Neuron (in vitro differentiated cells): ENCODE measurements around the gene LAPTM4A.

Experiments used
- H2AFZ ChIP-seq: one replicate; pipeline ENCODE4 v1.6.1; 2013; ENCODE audit warnings: low read depth, mild to moderate bottlenecking, inconsistent platforms, low read length, moderate library complexity
- H3K27me3 ChIP-seq: one replicate; pipeline ENCODE4 v1.6.1; 2013; ENCODE audit warnings: low read length; ENCODE audit not compliant: insufficient read depth
- H3K36me3 ChIP-seq: one replicate; pipeline ENCODE4 v1.6.1; 2013; ENCODE audit warnings: low read length; ENCODE audit not compliant: insufficient read depth
- H3K4me1 ChIP-seq: one replicate; pipeline ENCODE4 v1.6.1; 2013; ENCODE audit warnings: low read length; ENCODE audit not compliant: insufficient read depth
- H3K4me3 ChIP-seq: 2 replicates; pipeline ENCODE4 v1.5.1; 2013; ENCODE audit warnings: mild to moderate bottlenecking, low read length, moderate library complexity
- H3K9me3 ChIP-seq: one replicate; pipeline ENCODE4 v1.6.1; 2013; ENCODE audit warnings: low read length

The LAPTM4A gene

GRCh38 chr2:20015482-20016083, 35.8 kb downstream of the LAPTM4A start:
- Histone ChIP-seq H2AFZ (no peak overlapping the region), H3K27me3 (peaks cover 4% of the 10 kb centered on the region), H3K4me3 (no peak overlapping the region)

GRCh38 chr2:20013126-20013849, 38.1 kb downstream of the LAPTM4A start:
- H3K4me3 ChIP-seq: peak overlapping the region; percentile 70
- H3K36me3 ChIP-seq: no peaks in the 10 kb centered on the region
- peaks cover 4% of the 10 kb centered on the region for H3K27me3 ChIP-seq
- H2AFZ ChIP-seq: peak overlapping the region; percentile 100
- H3K9me3 ChIP-seq: peaks cover 3% of the 10 kb centered on the region
- H3K4me1 ChIP-seq: peaks cover 12% of the 10 kb centered on the region

More at GRCh38 chr2:20015482-20016083, 35.8 kb downstream of the LAPTM4A start:
- Histone ChIP-seq H3K4me1 (peaks cover 12% of the 10 kb centered on the region), H3K9me3 (peaks cover 3% of the 10 kb centered on the region), H3K36me3 (no peaks in the 10 kb centered on the region)

GRCh38 chr2:20012282-20013125, 38.9 kb downstream of the LAPTM4A start, which contains the start of gene MATN3:
TSS of gene MATN3 (minus strand) at chr2:20012668. CDS start at chr2:20012631, 37 bp downstream.
- H3K9me3 ChIP-seq: peaks cover 3% of the 10 kb centered on the region

GRCh38 chr2:20012032-20012281, 39.5 kb downstream of the LAPTM4A start:
- peak overlapping the region; percentile 70 for H3K4me3 ChIP-seq
- H3K9me3 ChIP-seq: peaks cover 3% of the 10 kb centered on the region
- no peaks in the 10 kb centered on the region for H3K36me3 ChIP-seq
- peaks cover 4% of the 10 kb centered on the region for H3K27me3 ChIP-seq
- H2AFZ ChIP-seq: peak overlapping the region; percentile 100
- H3K4me1 ChIP-seq: peaks cover 12% of the 10 kb centered on the region

More at GRCh38 chr2:20012282-20013125, 38.9 kb downstream of the LAPTM4A start, which contains the start of gene MATN3:
- Histone ChIP-seq H3K36me3 (no peaks in the 10 kb centered on the region), H3K4me1 (peaks cover 12% of the 10 kb centered on the region), H2AFZ (peak within 1 kb of the TSS; percentile 100), H3K4me3 (peak within 1 kb of the TSS; percentile 70), H3K27me3 (peaks cover 4% of the 10 kb centered on the region)

- peaks cover 4% of the 10 kb centered on the region for H3K27me3 ChIP-seq
- H3K4me1 ChIP-seq: peaks cover 12% of the 10 kb centered on the region
- H3K36me3 ChIP-seq: no peaks in the 10 kb centered on the region
- H3K4me3 ChIP-seq: no peak overlapping the region
- H3K9me3 ChIP-seq: peaks cover 3% of the 10 kb centered on the region
- no peak overlapping the region for H2AFZ ChIP-seq
Observed at GRCh38 chr2:20011276-20012031, 40.0 kb downstream of the LAPTM4A start.

- H3K4me3 ChIP-seq: no peak overlapping the region
- H3K27me3 ChIP-seq: peaks cover 4% of the 10 kb centered on the region
- no peaks in the 10 kb centered on the region for H3K36me3 ChIP-seq
- H3K4me1 ChIP-seq: peaks cover 10% of the 10 kb centered on the region
- no peak overlapping the region for H2AFZ ChIP-seq
- no peaks in the 10 kb centered on the region for H3K9me3 ChIP-seq
Observed at GRCh38 chr2:20008703-20009102, 42.7 kb downstream of the LAPTM4A start.

GRCh38 chr2:20005891-20006470, 45.4 kb downstream of the LAPTM4A start:
- H3K4me3 ChIP-seq: no peak overlapping the region
- H3K27me3 ChIP-seq: no peaks in the 10 kb centered on the region
- H3K4me1 ChIP-seq: no peaks in the 10 kb centered on the region
- H3K36me3 ChIP-seq: no peaks in the 10 kb centered on the region
- no peaks in the 10 kb centered on the region for H3K9me3 ChIP-seq
- H2AFZ ChIP-seq: no peak overlapping the region

- Histone ChIP-seq H2AFZ (no peak overlapping the region), H3K27me3 (no peaks in the 10 kb centered on the region), H3K4me1 (no peaks in the 10 kb centered on the region), H3K4me3 (no peak overlapping the region), H3K36me3 (no peaks in the 10 kb centered on the region), H3K9me3 (no peaks in the 10 kb centered on the region)
Observed at GRCh38 chr2:20005067-20005627, 46.3 kb downstream of the LAPTM4A start.

GRCh38 chr2:20001361-20001863, 50.0 kb downstream of the LAPTM4A start:
- Histone ChIP-seq H3K9me3 (no peaks in the 10 kb centered on the region), H3K27me3 (no peaks in the 10 kb centered on the region), H2AFZ (no peak overlapping the region), H3K4me1 (no peaks in the 10 kb centered on the region), H3K36me3 (no peaks in the 10 kb centered on the region), H3K4me3 (no peak overlapping the region)

- Histone ChIP-seq H3K4me3 (no peak overlapping the region), H2AFZ (no peak overlapping the region), H3K27me3 (no peaks in the 10 kb centered on the region), H3K9me3 (no peaks in the 10 kb centered on the region), H3K36me3 (no peaks in the 10 kb centered on the region), H3K4me1 (peaks cover 5% of the 10 kb centered on the region)
Observed at GRCh38 chr2:19993731-19994130, 57.7 kb downstream of the LAPTM4A start.

GRCh38 chr2:19991895-19992294, 59.5 kb downstream of the LAPTM4A start:
- H3K4me1 ChIP-seq: peaks cover 14% of the 10 kb centered on the region
- no peak overlapping the region for H3K4me3 ChIP-seq
- no peak overlapping the region for H2AFZ ChIP-seq
- H3K27me3 ChIP-seq: no peaks in the 10 kb centered on the region
- H3K9me3 ChIP-seq: no peaks in the 10 kb centered on the region
- H3K36me3 ChIP-seq: no peaks in the 10 kb centered on the region

GRCh38 chr2:19990416-19990728, 61.1 kb downstream of the LAPTM4A start:
- H3K9me3 ChIP-seq: no peaks in the 10 kb centered on the region

More at GRCh38 chr2:19990416-19990728, 61.1 kb downstream of the LAPTM4A start:
- no peaks in the 10 kb centered on the region for H3K27me3 ChIP-seq
- peak overlapping the region; percentile 76 for H3K4me3 ChIP-seq
- peaks cover 14% of the 10 kb centered on the region for H3K4me1 ChIP-seq
- H2AFZ ChIP-seq: peak overlapping the region; percentile 79
- peaks cover 6% of the 10 kb centered on the region for H3K36me3 ChIP-seq
